GM19324 (cell line): ENCODE measurements around the gene ARFIP1.
"Not testable (repeated sequence)": the region's sequence is repeated elsewhere in the genome, so short reads cannot be mapped to it uniquely, and the experiment has no call there.

Experiments used
- ATAC-seq: cut with Tn5 transposase; IDR thresholded peaks from one replicate; pipeline ENCODE4 v1.9.1; 2021; ENCODE audit warnings: mild to moderate bottlenecking, moderate library complexity; ENCODE audit not compliant: unreplicated experiment, low FRiP score

ARFIP1 gene

DNA sequence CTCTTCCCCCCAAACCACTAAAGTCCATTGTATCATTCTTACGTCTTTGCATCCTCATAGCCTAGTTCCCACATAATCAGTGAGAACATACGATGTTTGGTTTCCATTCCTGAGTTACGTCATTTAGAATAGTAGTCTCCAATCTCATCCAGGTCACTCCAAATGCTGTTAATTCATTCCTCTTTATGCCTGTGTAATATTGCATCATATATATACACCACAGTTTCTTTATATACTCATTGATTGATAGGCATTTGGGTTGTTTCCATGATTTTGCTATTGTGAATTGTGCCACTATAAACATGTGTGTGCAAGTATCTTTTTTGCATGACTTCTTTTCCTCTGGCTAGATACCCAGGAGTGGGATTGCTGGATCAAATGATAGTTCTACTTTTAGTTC, 57.2 kb downstream of the ARFIP1 start:
- no peak for ATAC-seq

DNA sequence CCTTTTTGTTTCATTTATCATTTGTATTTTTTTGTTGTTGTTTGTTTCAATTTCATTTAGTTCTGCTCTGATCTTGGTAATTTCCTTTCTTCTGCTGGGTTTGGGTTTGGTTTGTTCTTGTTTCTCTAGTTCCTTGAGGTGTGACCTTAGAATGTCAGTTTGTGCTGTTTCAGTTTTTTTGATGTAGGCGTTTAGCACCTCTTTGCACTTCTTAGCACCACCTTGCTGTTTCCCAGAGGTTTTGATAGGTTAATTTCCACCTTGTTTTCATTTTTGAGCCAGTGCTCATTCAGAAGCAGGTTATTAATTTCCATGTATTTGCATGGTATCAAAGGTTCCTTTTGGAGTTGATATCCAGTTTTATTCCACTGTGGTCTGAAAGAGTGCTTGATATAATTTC, 60.0 kb downstream of the ARFIP1 start:
- ATAC-seq = not testable (repeated sequence)

DNA sequence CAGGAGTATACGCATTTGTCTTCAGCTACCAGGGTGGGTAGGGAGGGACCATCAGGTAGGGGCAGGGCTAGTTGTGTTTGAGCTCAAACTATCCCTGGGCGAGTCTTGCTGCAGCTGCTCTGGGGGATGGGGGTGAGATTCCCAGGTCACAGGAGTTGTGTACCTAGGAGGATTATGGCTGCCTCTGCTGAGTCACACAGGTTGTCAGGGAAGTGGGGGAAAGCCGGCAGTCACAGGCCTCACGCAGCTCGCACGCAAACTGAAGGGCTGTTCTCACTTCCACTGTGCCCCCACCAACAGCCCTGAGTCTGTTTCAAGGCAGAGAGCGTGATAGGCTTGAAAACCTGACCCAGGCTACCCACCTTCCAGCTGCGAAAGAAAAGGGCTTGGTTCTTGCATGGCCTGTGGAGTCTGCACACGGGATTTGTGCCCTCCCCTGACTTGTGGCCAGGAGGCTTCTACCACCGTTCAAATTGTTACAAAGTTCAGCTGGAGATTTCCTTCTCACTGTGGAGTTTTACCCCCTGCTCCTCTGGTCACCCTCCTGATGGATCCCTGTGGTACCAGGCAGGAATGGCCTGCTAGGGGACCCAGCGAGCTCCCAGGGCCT, 63.8 kb downstream of the ARFIP1 start:
- no peak for ATAC-seq

DNA sequence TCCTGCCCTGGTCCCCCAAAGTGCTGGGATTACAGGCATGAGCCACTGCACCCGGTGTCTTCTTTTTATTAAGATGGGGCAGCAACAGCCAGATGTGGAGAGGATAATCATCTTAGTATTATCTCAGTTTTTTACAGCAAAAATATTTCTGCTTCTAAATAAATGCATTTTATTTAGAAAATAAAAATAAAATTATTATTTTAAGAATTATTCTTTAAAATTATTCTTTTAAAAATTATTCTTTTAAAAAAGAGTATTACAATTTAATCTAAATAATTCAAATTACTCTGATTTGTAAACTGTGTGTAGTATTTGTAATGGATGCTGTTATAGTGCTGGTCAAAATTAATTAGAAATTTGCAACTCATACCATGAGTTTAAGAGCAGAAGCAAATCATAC, 67.6 kb downstream of the ARFIP1 start:
- no peak for ATAC-seq

DNA sequence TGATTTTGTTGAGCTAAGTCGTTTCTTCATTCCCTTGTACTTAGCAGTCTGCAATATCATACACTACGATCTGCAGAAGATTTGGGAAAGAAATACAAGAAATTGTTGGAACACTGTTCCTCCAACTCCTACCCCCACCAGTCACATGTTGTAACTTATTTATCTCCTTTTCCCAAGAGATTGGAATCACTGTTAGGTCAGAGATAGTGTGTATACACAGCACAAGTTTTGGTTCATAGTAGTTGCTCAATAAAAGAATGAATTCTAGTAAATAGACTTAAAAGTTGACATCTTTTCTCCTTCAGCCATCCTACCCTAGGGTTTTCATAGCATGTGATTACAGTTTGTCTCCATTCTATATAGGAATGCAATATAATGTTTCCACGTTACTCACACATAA, 68.8 kb downstream of the ARFIP1 start:
- no peak for ATAC-seq

DNA sequence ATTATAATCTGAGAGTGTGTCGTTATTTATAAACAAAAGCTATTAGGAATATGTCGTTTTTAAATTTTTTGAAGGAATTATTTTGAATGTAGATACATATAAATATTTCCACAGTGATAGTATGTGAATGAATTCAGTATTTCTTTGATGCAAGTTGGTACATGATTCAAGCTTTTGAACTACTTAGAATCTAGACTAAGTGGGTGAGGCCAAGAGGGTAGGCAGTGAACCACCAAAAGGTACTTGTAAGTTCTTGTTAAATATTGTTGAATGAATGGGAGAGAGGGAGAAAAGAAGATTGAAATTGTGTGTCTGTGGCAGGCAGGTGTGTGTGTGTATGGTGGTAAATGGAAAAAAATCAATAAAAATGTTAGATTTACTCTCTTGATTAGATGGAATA, 69.6 kb downstream of the ARFIP1 start:
- ATAC-seq = no peak

DNA sequence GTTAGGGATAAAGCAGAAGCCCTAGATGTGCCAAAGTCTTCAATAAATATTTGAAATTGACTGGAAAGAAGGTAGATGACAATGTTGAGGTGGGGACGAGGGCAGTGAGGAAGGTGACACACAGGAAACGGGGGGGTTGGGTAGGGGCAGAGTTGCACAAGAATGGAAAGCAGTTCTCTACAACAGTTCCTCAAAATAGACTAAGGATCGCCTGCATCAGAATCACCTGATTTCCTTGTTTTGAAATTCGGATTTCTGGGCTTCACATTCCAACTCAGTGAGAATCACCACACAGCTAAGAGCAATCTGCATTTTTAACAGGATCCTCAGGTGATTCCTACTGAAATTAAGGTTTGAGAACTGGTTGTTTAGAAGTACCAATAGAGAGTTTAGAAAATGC, 70.6 kb downstream of the ARFIP1 start:
- no peak for ATAC-seq

DNA sequence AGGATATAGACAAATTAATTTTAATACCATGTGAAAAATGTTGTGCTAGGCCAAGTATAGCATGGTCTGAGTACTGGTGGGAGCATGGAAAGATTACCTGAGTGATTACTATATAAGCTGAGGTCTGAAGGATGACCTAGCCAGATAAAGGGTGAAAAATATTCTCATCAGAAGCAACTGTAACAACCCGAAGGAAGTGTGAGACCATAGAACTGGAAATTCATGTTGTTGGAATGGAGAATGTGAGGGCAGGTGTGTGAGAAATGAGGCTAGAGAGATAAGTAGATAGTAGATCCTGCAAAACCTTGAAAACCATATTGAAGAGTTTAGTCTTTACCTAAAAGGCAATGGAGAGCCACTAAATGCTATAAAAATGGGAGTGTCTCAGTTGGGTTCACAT, 71.5 kb downstream of the ARFIP1 start:
- ATAC-seq = no peak

DNA sequence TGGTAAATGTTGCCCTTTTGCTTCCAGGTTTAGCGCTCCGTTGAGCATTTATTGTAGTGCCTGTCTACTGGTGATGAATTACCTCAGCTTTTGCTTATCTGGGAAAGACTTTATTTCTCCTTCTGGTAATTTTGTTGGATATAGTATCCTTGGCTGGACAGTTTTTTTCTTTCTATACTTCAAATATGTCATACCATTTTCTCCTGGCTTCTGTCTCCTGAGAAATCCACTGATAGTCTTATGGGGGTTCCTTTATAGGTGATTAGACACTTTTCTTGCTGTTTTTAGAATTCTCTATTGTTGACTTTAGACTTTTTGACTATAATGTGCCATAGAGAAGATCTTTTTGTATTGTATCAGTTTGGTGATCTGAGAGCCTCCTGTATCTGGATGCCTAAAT, 73.5 kb downstream of the ARFIP1 start:
- no peak for ATAC-seq

DNA sequence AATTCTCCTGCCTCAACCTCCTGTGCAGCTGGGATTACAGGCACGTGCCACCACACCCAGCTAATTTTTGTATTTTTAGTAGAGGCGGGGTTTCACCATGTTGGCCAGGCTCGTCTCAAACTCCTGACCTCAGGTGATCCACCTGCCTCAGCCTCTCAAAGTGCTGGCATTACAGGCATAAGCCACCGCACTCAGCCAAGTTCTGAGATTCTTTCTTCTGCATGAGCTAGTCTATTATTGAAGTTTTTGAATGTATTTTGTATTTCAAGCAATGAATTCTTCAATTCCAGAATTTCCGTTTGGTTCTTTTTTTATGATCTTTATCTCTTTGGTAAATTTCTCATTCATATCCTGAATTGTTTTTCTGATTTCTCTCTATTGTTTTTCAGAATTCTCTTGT, 74.3 kb downstream of the ARFIP1 start:
- ATAC-seq = not testable (repeated sequence)

DNA sequence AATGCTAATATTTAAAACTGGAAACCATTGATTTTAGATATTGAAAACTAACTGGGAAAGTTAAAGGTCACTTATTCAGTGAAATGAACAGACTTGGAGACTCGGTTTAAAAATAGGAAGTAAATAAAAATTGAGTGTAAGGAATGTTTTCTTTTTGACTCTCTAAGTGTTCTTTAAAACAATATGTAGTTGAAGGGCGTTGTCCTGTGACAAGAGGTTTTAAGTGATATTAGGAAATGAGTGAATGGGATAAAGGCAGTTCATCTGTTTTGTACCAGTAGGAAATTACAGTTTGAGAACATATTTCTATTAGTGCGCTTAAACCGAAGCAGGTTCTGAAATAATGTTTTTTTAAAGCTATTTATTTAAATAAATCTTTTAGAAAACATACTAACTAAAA, 77.2 kb downstream of the ARFIP1 start:
- ATAC-seq = no peak

DNA sequence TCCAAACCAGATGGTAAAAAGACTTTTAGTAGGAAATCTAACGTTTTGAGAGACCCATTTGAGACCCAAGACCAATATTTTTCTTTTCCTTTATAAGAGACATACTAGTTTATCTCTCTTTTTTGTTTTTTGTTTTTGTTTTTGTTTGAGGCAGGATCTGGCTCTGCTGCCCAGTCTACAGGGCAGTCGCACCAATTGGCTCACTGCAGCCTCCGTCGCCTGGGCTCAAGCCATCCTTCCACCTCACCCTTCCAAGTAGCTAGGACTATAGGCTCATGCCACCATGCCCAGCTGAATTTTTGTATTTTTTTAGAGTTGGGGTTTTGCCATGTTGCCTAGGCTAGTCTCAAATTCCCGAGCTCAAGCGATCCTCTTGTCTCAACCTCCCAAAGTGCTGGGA, 79.2 kb downstream of the ARFIP1 start:
- ATAC-seq = no peak

DNA sequence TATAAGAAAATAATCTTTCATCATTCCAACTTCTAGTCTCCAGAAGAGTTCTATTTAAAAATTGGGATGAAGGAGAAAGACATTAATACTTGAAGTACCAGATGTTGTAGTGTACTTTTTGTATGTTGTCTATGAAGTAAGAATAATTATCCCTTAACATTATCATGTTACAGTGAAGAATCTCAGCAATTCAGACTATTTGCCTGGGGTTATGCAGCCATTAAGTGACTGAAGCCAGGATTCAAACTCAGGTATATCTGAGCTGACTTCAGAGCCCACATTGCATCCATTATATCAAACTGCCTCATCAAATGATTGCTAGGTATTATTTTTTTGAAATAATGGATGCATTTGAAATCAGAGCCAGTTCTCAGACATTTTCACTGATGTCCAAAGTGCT, 80.3 kb downstream of the ARFIP1 start:
- no peak for ATAC-seq

DNA sequence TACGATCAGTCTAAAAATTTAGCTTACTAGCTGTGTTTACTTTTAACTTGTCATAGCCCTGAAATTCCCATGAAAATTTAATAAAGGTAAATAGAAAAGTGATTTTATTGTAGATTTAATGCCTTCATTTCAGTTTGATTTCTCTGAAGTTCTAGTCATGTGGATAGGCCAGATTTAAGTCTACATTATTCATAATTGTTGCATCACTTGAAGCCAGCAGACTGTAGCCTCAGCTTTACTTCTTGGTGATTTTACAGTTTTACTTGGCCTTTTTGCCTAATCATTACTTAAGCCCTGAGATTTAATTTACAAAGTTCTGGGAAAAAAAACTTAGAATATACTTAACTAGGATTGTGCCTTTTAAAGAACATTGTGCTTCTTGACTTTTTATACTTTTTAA, 82.9 kb downstream of the ARFIP1 start:
- no peak for ATAC-seq

DNA sequence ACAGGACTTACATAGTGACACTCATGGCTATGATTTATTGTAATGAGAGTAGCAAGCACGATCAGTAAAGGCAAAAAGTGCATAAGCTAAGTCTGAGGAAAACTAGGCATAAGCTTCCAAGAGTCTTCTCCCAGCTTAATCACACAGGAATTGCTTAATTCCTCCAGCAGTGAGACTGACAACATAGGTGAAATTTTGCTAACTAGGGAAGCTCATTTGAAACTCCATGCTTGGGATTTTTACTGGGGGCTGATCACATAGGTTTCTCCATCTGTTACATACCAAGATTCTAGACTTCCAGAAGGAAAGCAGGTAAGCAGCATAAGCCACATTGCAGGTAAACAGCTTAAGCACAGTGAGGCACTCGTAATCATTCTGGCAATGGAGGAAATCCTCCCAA, 84.6 kb downstream of the ARFIP1 start:
- ATAC-seq = no peak

DNA sequence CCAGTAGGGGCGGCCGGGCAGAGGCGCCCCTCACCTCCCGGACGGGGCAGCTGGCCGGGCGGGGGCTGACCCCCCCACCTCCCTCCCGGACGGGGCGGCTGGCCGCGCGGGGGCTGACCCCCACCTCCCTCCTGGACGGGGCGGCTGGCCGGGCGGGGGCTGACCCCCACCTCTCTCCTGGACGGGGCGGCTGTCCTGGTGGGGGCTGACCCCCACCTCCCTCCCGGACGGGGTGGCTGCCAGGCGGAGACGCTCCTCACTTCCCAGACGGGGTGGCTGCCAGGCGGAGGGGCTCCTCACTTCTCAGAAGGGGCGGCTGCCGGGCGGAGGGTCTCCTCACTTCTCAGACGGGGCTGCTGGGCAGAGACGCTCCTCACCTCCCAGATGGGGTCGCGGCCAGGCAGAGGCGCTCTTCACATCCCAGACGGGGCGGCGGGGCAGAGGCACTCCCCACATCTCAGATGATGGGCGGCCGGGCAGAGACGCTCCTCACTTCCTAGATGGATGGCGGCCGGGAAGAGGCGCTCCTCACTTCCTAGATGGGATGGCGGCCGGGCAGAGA, 86.8 kb downstream of the ARFIP1 start:
- ATAC-seq = not testable (repeated sequence)

DNA sequence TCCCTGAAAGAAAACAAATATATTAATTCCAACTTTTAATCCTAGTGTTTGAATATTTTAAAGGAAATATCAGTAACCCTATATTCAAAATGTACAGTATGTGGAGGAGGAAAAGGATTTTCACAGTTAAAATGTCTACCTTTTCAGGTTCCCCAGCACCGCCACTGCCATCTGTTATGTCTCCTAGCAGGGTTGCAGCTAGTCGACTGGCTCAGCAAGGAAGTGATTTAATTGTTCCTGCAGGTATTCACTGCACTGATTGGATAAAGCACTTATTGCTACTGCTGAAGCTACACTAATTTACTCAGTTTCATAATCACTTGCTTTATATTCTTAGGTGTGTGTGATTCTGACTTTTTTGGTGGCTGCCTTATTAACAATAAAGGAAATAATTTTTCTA, 90.9 kb downstream of the ARFIP1 start:
- no peak for ATAC-seq

DNA sequence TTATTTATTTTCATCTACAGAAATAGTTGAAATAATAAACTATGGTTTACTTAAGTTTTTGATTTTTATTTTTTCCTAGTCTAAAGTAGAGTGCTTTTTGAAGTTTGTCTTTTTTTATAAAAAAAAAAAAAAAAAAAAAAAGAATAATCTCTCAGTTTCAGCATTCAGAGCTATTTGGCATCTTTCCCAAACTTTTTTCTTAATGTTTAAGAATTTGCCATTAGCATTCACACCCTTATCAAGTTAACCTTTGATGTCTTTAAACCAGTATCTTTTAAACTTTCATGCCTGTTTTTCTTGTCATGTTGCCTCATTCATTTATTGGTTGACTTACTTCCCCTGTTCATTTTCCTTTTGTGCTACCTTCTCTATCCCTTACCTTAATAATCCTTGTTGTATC, 95.5 kb downstream of the ARFIP1 start:
- no peak for ATAC-seq

DNA sequence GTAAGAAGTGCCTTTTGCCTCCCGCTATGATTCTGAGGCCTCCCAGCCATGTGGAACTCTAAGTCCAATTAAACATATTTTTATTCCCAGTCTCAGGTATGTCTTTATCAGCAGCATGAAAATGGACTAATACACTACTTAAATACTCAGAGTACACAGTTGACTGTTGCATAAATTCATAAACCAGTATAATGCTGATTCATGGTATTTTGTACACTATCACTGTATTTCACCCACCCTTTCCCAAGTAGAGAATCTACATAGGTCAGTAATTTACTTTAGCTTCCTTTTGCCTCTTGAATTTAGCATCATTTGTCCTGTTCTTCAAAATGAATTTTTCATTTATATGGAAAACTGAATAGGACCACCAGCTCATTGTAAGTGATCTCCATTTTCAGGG, 98.1 kb downstream of the ARFIP1 start:
- no peak for ATAC-seq

DNA sequence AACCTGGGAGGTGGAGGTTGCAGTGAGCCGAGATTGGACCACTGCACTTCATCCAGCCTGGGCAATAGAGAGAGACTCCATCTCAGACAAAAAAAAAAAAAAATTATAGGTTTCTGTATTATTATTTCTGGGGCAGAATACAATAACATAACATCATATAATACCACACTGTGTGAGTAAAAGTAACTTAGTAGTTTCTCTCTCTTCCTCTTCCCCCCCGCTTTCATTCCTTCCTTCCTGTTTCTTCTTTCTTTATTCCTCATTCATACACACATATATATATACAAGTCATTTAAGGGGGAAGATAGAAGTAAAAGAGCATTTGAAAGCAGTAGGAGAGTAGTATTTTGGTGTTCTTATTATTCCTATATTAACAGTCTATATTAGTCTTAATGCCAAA, 100.5 kb downstream of the ARFIP1 start:
- ATAC-seq = no peak

DNA sequence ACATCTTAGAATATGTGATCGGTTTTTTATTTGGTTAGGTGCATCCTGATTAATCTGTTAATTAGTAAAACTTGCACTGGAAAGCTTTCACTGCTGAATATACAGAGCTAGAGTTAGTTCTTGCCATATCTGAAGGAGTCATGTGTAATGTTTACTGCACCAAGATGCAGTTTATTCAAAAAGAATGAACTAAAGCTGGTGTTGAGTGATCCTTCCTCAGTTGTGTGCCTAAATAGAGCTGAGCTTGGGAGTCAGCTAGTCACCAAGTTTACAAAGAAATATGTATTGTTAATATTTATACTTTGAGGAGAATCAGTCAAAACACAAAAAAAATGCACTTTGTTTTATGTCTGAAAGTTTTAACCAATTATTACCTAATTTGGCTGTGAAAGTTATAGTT, 102.2 kb downstream of the ARFIP1 start:
- no peak for ATAC-seq

DNA sequence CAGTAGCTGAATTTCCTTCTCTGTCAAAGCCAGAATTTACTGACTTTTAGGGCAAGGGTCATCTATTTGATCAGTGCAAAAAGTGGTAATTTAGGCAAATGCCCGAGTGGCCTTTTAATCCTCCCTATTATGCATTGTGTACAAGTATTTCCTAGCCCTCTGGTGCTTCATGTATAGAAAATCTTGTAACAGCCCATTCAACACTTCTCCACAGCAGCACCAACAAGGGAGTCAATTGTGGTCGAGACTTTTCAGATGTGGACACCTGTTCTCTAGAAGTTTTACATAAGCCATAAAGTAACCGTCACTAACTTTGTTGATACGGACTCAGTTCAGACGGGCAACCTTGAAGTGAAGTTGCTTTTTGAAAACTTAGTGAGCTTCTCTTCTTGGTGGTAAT, 105.4 kb downstream of the ARFIP1 start:
- no peak for ATAC-seq

DNA sequence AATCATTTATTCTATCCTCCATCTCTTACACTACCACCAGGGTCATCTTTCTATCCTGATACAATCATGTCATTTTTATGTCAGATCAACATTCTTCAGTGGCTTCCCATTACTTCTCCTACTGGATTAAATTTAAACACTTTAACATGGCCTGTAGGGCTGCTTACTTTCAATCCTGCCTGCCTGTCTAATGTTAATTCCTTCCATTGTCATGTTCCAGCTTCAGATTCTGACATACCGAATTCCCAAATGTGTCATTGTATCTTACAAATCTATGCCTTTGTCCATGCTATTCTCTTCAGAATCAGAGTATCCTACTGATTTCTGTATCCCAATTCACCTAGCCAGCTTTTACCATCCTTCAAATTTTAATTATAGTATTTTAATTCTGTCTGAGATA, 106.4 kb downstream of the ARFIP1 start:
- no peak for ATAC-seq
